ENCODE data around the gene TSGA10.

DNA sequence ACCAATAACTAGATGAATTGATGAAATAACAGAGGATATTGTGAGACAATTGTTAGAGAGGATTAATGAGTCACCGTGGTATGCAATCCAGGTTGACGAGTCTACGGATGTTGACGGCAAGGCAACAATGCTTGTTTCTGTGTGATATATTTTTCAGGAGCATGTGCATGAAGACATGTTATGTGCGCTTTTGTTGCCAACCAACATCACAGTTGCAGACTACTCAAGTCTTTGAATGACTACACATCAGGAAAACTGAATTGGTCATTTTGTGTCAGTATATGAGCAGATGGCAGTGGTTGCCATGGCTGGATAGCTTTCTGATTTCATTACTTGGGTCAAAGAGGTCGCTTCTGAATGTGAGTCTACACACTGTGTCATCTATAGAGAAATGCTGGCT lies 122.0 kb downstream of the TSGA10 start:
- TF ChIP-seq RAD21 (IDR thresholded peaks at IDR 0.05; ENCODE audit: low read depth) (no peak), YY1 (IDR thresholded peaks at IDR 0.05; ENCODE audit: low read depth) (no peak), REST (IDR thresholded peaks at IDR 0.05; ENCODE audit: low read depth) (no peak), MAX (IDR thresholded peaks at IDR 0.05) (no peak), CREB1 (IDR thresholded peaks at IDR 0.05; ENCODE audit: low read depth) (no peak), CEBPB (IDR thresholded peaks at IDR 0.05) (no peak), EP300 (IDR thresholded peaks at IDR 0.05; ENCODE audit: borderline replicate concordance) (no peak), TEAD4 (IDR thresholded peaks at IDR 0.05) (no peak), TCF12 (IDR thresholded peaks at IDR 0.05; ENCODE audit: low read depth) (no peak), NFIC (IDR thresholded peaks at IDR 0.05) (no peak), TAF1 (IDR thresholded peaks at IDR 0.05; ENCODE audit: low read depth) (no peak)
